Transverse colon (tissue), 4 donors: ENCODE results near the gene GNG4. TPM values are rescaled to one million over a fixed set of nuclear protein-coding genes. Genes with fewer than 3 reads are reported as not detected.

Experiments used
- DNase-seq: peaks from one replicate; pipeline ENCODE4 v3.0.0-alpha.2; 2019
- H3K27ac ChIP-seq, 4 donors: fragments of 200-600 bp; sonication (generic); 2 replicates each; pipeline ENCODE4 v1.5.1; 2016 to 2018; ENCODE audit warnings: inconsistent platforms in 4 of 4
- H3K27me3 ChIP-seq: fragments of 200-600 bp; sonication (generic); 2 replicates; pipeline ENCODE4 v1.5.1; 2017; ENCODE audit warnings: inconsistent platforms
- H3K36me3 ChIP-seq, 4 donors: fragments of 200-600 bp; sonication (generic); 2 replicates each; pipeline ENCODE4 v1.5.1; 2017 to 2019; ENCODE audit warnings: inconsistent platforms in 4 of 4
- H3K4me1 ChIP-seq, 4 donors: fragments of 200-600 bp; sonication (generic); 2 replicates each; pipeline ENCODE4 v1.5.1; 2017 to 2020; ENCODE audit warnings: inconsistent platforms in 4 of 4
- H3K4me3 ChIP-seq, 4 donors: fragments of 200-600 bp; sonication (generic); 1 replicate in 1 of 4; 2 replicates in 3 of 4; pipeline versions ENCODE4 v1.5.1 to v1.6.1; 2017 to 2019; ENCODE audit warnings: inconsistent platforms in 4 of 4
- H3K9me3 ChIP-seq, 2 donors: fragments of 200-600 bp; sonication (generic); 2 replicates each; pipeline ENCODE4 v1.5.1; 2017 to 2019; ENCODE audit warnings: inconsistent platforms in 2 of 2
- EP300 ChIP-seq: sonication (generic); formaldehyde crosslinking; IDR thresholded peaks from one replicate; pipeline ENCODE4 v1.6.1; 2017; ENCODE audit warnings: antibody characterized with exemption, low read depth
- POLR2A ChIP-seq: fragments of 450-650 bp; IDR thresholded peaks from one replicate; pipeline ENCODE4 v1.6.1; 2016; ENCODE audit warnings: antibody characterized with exemption, mild to moderate bottlenecking, moderate library complexity
- POLR2AphosphoS5 ChIP-seq, 3 donors: sonication (generic); formaldehyde crosslinking; IDR thresholded peaks; one replicate each; pipeline ENCODE4 v1.6.1; 2016; ENCODE audit warnings: antibody characterized with exemption in 3 of 3
- WGBS, 2 donors: methylation state at CpG; one replicate each; pipeline ENCODE4 v1.1.5; 2018; ENCODE audit warnings: low coverage in 1 of 2; 5-methylcytosine and 5-hydroxymethylcytosine counted together
- in situ Hi-C, 4 donors: fragments of 200-750 bp; cut with MboI; loops; one replicate each; pipeline versions ENCODE4 v1.15.0 to v1.15.1; 2017; ENCODE audit warnings: low sequenced_read_pairs in 3 of 4, low pct_ligation_motif_present in 1 of 4, low pct_unique_long_range_greater_than_20kb in 1 of 4
- intact Hi-C: fragments of 100-400 bp; cut with DNase I; formaldehyde crosslinking; loops from one replicate; pipeline ENCODE4 v1.15.1; 2023; ENCODE audit warnings: low total_unique reads
- total RNA-seq, 4 donors: library from RNA; depleted of rRNA; stranded (reverse); fragments of >200 nt; gene quantifications; one replicate each; pipeline ENCODE4 v1.1.0, GENCODE V29; 2016
- TF ChIP-seq, protein P1 (sequence below), 5 experiments: fragments of 200-600 bp in 3 of 5; fragments of 450-650 bp in 2 of 5; sonication (generic) in 3 of 5; IDR thresholded peaks; 1 replicate in 2 of 5; 2 replicates in 3 of 5; pipeline ENCODE4 v1.5.1; 2016 to 2017; ENCODE audit warnings: antibody characterized with exemption in 5 of 5, inconsistent platforms in 3 of 5, mild to moderate bottlenecking in 2 of 5, moderate library complexity in 1 of 5

The GNG4 gene
- total RNA-seq, 4 donors from 2014 or later = 0.37 to 6.8 (median 5.5) TPM

DNA sequence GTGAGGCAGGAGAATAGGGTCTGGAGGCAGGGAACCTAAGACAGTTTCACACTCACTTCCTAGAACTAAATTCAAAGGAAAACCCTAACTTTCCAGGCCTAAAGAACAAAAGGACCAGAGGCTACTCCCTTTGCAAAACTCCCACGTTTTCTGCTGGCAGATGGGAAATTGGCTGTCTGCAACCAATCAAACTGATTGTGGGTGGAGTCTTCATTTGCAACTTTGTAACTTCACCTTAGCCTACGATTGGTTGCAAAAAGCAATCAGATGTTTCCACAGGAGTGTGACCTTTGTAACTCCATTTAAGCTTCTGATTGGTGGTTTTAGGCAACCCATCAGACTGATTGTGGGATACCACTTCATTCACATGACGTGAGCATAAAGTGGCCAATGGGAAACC is 19.7 kb upstream of the GNG4 start:
- TF ChIP-seq EP300 = no peak
- TF ChIP-seq POLR2A = no peak
- TF ChIP-seq POLR2AphosphoS5 (IDR thresholded peaks at IDR 0.05) = no peak
- intact Hi-C loops (no loop called here), in situ Hi-C loops (no loop called here)
- peaks cover 0 to 41% (median 9%) of the 10 kb centered on the region in 4 donors for H3K36me3 ChIP-seq
- peaks cover 25 to 26% of the 10 kb centered on the region in 2 donors for H3K9me3 ChIP-seq
- H3K27me3 ChIP-seq = no peaks in the 10 kb centered on the region
- 90 to 100% methylated on average over 1 to 3 of the region's 3 CpGs for WGBS, 2 donors
- no peak overlapping the region for H3K4me3 ChIP-seq
- no peaks in the 10 kb centered on the region for H3K4me1 ChIP-seq
- no peak for DNase-seq
- no peak overlapping the region for H3K27ac ChIP-seq

DNA sequence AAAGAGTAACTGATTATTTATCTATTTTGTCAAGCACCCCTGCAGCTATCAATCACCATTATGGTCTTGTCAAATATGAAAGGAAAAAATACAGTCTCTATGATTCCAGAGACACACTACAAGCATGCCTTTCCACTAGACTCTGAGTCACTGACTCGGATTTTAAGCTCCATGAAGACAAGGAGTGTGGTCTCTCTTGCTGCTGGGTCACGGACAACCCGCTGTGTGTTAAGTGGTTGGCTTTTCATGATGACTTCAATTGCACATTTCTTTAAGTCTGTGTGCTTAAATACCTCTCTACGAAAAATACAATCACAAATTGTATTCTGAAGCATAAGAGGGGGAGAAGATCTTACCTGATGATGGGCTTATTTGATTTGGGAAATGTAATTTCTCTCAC is 14.0 kb upstream of the GNG4 start:
- in situ Hi-C loops (no loop called here), intact Hi-C loops (no loop called here)
- WGBS, 2 donors = 91 to 97% methylated on average over 4 of the region's 4 CpGs

DNA sequence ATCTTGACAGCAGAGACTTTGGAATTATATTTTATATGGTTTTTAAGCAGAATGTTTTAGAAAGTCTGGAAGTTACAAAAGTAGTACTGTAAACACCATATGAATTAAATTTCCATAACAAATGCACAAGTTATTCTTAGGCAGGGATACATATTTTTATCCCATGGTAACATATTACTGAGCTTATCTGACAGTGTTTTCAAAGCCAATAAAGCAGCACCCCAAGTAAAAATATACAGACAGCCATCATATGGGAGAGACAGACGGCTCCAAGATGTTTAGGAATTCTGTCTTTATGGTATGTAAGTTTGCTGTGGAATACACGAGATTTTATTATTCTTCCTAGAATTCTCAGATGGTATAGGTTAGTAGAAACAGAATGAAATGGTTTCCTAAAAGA is 12.0 kb upstream of the GNG4 start:
- no peaks in the 10 kb centered on the region for H3K9me3 ChIP-seq
- no peak for DNase-seq
- H3K27me3 ChIP-seq = no peaks in the 10 kb centered on the region
- in situ Hi-C loops = no loop called here
- no peak overlapping the region for H3K4me3 ChIP-seq
- no peaks in the 10 kb centered on the region for H3K4me1 ChIP-seq
- no peak overlapping the region for H3K27ac ChIP-seq
- 65 to 72% methylated on average over 2 of the region's 2 CpGs for WGBS, 2 donors
- H3K36me3 ChIP-seq = peaks cover 0 to 15% (median 2%) of the 10 kb centered on the region in 4 donors
- TF ChIP-seq, protein P1, sequence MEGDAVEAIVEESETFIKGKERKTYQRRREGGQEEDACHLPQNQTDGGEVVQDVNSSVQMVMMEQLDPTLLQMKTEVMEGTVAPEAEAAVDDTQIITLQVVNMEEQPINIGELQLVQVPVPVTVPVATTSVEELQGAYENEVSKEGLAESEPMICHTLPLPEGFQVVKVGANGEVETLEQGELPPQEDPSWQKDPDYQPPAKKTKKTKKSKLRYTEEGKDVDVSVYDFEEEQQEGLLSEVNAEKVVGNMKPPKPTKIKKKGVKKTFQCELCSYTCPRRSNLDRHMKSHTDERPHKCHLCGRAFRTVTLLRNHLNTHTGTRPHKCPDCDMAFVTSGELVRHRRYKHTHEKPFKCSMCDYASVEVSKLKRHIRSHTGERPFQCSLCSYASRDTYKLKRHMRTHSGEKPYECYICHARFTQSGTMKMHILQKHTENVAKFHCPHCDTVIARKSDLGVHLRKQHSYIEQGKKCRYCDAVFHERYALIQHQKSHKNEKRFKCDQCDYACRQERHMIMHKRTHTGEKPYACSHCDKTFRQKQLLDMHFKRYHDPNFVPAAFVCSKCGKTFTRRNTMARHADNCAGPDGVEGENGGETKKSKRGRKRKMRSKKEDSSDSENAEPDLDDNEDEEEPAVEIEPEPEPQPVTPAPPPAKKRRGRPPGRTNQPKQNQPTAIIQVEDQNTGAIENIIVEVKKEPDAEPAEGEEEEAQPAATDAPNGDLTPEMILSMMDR (IDR thresholded peaks at IDR 0.05) = no peak
- no peak for TF ChIP-seq POLR2A
- TF ChIP-seq EP300 = no peak
- no peak for TF ChIP-seq POLR2AphosphoS5 (IDR thresholded peaks at IDR 0.05)
- intact Hi-C loops = no loop called here

More for the DNA sequence above, 14.0 kb upstream of the GNG4 start:
- TF ChIP-seq, protein P1 (IDR thresholded peaks at IDR 0.05) = no peak
- TF ChIP-seq EP300 (no peak), POLR2A (no peak)
- Histone ChIP-seq H3K27me3 (no peaks in the 10 kb centered on the region), H3K27ac (no peak overlapping the region), H3K36me3 (peaks cover 0 to 15% (median 2%) of the 10 kb centered on the region in 4 donors), H3K4me1 (no peaks in the 10 kb centered on the region), H3K9me3 (no peaks in the 10 kb centered on the region), H3K4me3 (no peak overlapping the region)
- no peak for DNase-seq

DNA sequence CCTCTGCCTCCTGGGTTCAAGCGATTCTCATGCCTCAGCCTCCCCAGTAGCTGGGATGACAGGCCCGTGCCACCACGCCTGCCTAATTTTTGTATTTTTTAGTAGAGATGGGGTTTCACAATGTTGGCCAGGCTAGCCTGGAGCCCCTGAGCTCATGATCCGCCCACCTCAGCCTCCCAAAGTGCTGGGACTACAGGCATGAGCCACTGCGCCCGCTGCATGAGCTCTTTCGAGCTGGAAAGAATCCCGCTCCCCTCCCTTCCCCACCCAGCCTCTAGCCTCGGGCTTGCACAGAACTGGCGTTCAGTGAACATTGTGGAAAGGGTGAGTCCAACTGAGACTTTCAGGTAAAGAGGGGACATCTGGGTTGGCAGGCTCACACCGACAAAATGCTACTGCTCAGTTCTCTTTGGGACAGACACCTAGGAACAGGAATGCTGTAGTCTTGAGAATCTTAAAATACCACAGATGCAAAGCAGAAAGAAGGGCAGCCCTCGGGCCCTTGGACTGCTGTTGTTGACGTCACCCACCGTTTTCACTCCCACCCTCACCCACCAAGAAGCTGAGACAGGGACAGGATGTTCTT is 9.7 kb upstream of the GNG4 start:
- 94 to 100% methylated on average over 6 to 14 of the region's 14 CpGs for WGBS, 2 donors
- TF ChIP-seq POLR2AphosphoS5 (IDR thresholded peaks at IDR 0.05) (no peak), EP300 (no peak), POLR2A (no peak)
- TF ChIP-seq, protein P1 (IDR thresholded peaks at IDR 0.05) = no peak
- Histone ChIP-seq H3K27ac (no peak overlapping the region), H3K9me3 (no peaks in the 10 kb centered on the region), H3K27me3 (peaks cover 2% of the 10 kb centered on the region), H3K4me3 (no peak overlapping the region), H3K36me3 (peaks cover 0 to 15% (median 2%) of the 10 kb centered on the region in 4 donors), H3K4me1 (no peaks in the 10 kb centered on the region)
- in situ Hi-C loops (no loop called here), intact Hi-C loops (no loop called here)
- DNase-seq = no peak
